Stimulated activated CD8-positive, alpha-beta memory T cell treated with anti-CD3 and anti-CD28 coated beads, Interleukin-7, amount 100 ng/mL, for 24 hours (primary cell): ENCODE results near the gene KCNIP3.

Source experiments
- DNase-seq: peaks from one replicate; pipeline ENCODE4 v3.0.0-alpha.2; 2020; ENCODE audit warnings: low read depth

Gene KCNIP3

DNA sequence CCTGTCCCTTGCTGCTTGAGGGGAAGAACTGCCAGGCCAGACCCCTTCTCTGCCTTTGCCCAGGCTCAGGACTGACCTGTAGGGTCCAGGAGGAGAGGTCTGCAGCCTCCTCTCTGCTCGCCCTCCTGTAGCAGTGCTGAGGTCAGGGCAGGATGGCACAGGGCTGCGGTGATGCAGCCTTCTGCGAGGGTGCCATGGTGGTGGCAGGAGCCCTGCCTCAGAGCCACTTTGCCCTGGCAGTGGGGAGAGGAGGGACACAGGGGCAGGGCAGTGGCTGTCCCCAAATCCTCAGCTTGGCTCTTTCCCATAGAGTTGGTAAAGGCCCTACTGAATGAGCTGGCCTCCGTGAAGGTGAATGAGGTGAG lies 22.0 kb upstream of the KCNIP3 start:
- no peak for DNase-seq

DNA sequence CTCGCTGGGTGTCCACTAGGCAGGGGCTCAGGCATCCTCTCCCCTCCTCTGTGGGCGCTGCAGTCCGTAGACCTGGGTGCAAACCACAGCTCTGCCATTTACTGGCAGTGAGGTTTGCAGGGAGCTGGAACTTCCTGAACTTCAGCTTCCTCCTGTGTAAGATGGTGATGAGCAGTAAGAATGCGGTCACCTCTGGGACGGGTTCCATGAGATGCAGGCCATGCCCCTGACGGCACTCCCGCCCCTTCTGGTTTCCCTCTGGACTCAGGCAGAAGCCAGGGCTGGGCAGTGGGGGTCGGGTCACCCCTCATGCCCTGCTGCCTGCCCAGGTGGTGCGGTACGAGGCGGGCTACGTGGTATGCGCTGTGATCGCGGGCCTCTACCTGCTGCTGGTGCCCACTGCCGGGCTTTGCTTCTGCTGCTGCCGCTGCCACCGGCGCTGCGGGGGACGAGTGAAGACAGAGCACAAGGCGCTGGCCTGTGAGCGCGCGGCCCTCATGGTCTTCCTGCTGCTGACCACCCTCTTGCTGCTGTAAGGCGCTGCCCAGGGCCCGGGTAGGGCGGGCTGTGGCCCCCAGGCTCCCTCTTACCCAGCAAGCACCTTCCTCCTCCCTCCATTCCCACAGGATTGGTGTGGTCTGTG lies 21.4 kb upstream of the KCNIP3 start:
- no peak for DNase-seq

DNA sequence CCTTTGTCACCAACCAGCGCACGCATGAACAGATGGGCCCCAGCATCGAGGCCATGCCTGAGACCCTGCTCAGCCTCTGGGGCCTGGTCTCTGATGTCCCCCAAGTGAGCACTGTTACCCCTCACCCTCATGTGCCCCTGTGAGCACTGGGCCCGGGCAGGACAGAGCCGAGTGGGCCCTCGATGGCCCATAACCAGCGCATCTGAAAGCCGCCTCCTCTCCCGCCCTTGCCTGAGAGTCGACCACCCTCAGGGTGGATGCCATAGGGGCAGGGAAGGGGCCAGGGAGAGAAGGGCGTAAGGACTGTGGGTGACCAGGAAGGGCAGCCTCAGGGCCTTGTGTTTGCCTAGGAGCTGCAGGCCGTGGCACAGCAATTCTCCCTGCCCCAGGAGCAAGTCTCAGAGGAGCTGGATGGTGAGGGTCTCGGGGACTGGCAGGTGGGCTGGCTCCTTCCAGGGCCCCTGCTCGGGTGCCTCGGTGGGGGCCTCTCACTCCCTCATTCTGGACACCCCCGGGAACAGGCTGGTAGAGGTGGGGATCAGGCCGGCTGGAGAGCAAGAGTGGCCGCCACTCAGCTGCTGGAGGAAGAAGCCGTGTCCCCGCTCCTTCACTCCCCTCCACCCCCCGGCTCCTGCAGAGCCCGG lies 20.8 kb upstream of the KCNIP3 start:
- DNase-seq, result no peak

DNA sequence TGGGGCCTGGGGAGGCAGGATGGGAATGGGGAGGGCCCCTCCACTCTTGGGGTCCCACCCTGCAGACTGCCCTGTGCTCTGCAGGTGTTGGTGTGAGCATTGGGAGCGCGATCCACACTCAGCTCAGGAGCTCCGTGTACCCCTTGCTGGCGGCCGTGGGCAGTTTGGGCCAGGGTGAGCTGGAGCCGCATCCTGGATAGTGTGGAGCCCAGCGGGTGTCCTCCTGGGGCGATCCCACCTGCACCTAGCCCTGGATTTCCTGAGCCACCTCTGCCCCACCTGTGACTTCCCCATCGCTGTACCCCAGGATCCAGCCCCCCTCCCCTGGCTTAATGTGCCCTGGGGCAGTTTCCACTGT lies 20.3 kb upstream of the KCNIP3 start:
- DNase-seq, result no peak

DNA sequence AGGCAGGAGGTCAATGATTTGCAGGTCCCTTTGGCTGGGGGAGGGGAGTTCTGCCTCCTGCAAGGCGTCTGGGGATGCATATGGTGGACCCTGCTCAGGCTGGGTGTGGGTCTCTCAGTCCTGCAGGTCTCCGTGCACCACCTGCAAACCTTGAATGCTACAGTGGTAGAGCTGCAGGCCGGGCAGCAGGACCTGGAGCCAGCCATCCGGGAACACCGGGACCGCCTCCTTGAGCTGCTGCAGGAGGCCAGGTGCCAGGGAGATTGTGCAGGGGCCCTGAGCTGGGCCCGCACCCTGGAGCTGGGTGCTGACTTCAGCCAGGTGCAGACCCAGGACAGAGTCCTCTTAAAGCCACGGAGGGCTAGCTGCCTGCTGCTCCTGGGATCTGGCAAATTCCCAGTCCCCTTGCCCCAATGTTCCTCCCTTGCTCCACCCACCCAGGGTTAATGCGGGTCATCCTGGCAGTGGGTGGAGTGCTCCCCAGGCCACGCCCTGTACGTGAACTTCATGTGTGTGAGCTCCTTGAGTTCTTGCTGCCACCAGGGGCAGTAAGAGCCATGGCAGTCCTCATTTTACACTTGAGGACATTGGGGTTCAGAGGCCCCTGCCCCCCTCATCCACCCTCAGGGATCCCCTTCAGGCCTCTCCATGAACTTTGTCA lies 19.8 kb upstream of the KCNIP3 start:
- no peak for DNase-seq

DNA sequence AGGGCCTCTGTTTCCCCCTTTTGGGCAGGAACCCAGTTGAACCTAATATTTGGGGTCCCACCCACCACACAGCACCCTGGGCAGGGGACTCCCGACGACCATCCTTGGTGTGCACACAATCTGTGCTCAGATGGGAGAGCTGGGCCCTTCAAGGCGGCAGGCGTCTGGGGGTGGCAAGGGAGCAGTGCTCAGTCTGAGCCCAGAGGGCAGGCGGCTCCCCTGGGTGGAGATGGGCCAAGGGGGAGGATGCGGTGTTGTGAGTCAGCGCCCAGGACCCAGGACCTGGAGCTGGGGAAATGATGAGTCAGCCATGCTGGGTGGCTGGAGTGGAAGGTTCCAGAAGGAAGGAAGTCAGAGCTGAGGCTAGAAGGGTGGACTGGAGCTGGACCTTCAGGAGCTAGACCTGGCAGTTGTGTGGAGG lies 19.1 kb upstream of the KCNIP3 start:
- DNase-seq, result no peak

DNA sequence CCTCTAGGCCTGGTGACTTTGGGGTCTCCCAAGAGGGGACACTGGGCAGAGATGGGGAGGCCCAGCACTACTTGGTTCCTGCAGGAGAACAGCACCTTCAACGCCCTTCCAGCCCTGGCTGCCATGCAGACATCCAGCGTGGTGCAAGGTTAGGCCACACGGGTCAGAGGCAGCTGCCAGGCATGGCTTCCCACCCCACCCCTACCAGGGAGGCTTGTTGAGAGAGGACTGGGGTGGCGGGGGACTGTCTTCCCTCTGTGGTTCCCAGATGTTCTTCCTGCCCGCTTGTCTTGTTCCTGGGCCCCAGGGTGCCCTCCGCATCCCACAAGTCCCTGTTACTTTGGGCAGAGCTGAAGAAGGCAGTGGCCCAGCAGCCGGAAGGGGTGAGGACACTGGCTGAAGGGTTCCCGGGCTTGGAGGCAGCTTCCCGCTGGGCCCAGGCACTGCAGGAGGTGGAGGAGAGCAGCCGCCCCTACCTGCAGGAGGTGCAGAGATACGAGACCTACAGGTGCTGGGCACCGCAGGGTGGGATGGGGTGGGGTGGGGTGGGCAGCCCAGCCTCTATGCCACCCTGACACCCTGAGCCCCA lies 18.4 kb upstream of the KCNIP3 start:
- no peak for DNase-seq

DNA sequence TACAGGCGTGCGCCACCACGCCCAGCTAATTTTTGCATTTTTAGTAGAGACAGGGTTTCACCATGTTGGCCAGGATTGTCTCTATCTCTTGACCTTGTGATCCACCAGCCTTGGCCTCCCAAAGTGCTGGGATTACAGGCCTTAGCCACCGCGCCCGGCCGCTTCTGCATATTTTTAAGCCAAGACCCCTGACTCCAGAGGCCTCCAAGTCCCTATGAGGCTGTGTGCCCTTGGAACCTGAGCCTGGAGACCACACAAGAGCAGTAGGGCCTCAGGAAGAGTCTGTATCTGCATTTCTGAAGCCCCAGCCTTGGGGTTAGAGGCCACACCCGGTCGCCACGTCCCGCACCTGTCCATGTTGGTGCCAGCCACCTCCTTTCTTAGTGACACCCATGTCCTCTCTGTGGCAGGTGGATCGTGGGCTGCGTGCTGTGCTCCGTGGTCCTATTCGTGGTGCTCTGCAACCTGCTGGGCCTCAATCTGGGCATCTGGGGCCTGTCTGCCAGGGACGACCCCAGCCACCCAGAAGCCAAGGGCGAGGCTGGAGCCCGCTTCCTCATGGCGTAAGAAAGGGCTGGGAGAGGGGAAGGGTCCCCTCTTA lies 17.6 kb upstream of the KCNIP3 start:
- no peak for DNase-seq

DNA sequence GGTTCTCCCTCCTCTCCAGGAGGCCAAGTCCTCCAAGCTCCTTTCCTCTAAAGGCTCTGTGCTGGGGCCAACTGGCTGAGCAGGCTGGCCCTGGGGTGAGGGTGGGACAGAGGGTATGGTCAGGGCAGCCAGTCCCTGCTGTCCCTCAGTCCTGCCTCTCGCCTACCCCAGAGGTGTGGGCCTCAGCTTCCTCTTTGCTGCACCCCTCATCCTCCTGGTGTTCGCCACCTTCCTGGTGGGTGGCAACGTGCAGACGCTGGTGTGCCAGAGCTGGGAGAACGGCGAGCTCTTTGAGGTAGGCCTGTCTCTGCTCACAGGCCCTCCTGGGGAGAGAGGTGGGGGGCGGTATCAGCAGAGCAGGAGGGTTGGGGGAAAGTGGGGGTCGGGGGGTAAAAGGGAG lies 16.1 kb upstream of the KCNIP3 start:
- DNase-seq, result no peak

DNA sequence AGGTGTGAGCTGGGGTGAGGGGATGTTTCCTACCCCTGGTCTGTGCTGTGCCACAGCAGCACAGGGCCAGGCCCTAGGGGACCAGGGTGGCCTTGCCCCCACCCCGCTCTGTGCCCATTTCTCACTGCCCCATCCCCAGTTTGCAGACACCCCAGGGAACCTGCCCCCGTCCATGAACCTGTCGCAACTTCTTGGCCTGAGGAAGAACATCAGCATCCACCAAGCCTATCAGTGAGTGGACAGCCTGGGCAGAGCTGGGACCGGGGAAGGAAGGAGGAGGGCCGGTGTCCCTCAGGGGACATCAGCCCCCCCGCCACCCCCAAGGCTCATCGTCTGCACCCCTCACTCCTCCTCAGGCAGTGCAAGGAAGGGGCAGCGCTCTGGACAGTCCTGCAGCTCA lies 15.4 kb upstream of the KCNIP3 start:
- DNase-seq, result no peak

DNA sequence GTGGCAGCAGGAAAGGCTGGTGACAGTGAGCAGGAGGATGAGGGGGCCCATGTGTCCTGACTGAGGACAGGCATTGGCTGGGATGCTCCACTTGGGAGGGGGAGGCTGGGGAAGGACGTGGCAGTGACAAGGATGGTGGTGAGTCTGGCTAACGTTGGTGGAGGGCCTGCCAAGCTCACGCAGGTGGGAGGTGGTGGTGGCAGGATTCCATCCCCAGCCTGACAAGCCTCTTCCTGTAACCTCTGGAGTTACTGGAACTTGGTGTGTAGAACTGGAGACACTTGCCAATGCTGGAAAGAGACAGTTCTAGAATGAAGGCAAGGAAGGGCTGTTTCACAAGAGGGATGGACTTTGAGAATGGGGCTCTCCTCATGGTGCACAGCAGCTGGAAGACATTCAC lies 14.7 kb upstream of the KCNIP3 start:
- DNase-seq, result no peak

DNA sequence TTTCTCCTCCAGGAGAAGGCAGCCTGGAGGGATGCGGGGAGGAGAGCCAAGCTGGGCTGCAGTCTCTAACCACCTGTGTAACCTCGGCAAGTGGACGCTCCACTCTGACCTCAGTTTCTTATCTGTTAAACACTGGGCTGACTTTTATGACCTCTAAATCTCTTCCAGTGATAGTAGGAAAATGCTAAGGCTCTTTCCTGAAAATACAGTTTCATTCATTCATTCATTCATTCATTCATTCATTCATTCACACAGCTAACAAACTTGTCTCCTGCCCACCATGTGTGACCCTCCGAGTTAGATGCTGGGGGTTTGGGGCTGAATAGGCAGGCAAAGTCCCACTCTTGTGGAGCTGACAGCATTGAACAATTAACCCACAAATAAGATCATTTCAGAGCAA lies 13.6 kb upstream of the KCNIP3 start:
- DNase-seq, result no peak

DNA sequence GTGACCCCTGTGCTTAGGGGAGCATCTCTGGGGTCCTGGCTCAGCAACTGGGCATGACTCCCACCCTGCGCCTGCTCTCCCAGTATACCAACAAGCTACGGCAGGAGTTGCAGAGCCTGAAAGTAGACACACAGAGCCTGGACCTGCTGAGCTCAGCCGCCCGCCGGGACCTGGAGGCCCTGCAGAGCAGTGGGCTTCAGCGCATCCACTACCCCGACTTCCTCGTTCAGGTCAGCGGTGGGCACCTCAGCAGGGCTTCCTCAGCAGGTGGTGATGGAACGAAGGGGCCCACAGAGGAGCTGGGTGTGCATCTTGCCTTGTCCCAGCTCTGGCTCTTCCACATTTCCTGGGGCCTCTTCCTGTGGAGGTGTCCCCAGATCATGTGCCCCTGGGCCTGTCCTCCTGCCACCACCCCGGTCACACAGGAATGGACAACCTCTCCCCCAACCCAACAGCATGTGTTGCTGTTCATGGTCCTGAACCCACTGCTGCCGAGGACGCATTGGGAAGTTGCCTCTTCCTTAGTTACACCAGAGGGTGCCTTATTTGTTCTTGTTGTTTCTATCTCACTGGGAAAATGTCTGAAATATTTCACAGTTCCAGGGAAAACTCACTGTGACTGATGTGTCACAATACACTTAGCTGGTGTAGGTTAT lies 12.1 kb upstream of the KCNIP3 start:
- DNase-seq, result no peak

DNA sequence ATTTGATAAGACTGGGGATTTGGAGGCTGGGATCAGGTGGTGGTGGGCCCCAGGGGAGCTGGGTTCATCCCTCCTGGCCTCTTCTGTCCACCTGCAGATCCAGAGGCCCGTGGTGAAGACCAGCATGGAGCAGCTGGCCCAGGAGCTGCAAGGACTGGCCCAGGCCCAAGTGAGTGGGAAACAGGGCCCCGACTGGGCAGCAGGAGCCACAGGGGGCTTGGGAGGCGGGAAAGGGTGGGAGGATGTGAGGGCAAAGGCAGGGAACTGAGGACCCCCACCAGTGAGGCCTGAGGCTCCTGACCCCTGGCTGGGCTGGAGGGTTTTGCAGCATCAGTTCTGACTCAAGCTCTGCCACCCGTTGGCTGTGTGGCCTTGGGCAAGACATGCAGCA lies 11.6 kb upstream of the KCNIP3 start:
- no peak for DNase-seq

DNA sequence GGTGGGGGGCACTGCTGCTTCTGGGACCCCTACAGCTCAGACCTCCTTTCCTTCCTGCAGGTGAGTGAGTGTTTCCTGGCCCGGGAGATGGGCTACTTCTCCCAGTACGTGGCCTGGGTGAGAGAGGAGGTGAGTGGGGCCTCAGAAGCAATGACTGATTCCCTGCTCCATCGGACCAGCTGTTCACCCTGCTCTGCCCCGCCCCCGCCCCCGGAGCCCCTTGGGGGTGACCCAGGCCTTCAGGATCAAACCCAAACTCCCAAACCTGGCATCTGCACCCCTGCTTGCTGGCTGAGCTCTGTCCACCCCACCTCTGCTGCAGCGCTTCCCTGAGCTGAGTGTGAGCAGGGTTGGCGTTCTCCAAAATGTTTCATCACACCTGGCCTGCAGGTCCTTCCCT lies 9.8 kb upstream of the KCNIP3 start:
- DNase-seq, result no peak

DNA sequence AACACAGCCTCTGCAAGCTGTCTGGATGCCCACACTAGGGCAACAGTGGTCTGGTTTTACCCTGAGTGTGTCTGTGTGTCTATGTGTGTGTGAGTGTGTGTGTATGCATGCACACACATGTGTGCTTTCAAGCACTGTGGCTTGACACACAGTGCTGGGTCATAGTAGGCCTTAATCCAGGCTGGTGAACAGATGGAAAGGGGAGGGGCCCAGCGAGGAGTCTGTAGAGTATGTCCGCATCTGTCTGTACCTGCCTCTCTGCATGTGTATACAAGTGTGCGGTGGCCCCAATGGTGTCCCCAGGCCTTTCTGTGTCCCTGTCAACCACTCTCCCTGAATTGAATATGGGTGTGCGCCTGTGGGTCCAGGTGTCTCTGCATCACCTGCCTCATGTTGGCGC lies 9.3 kb upstream of the KCNIP3 start:
- no peak for DNase-seq

DNA sequence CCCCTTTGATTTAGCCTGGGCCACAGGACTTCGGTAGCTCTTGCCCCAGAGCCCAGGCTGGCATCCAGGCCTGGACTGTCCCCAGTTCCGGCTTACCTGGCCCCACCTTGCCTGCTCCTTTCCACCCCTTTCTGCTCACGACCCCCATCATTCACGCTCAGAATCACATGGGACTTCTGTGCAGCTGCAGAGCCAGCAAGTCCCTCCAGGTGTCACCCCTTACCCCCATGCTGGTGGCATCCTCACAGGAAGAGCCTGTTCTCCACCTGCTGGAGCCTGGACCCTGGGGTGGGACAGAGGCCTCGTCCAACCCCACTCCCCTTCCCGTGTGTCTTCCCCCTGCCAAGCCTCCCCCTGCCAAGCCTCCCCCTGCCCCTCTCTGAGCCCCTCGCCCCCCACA lies 7.9 kb upstream of the KCNIP3 start:
- DNase-seq, result no peak

DNA sequence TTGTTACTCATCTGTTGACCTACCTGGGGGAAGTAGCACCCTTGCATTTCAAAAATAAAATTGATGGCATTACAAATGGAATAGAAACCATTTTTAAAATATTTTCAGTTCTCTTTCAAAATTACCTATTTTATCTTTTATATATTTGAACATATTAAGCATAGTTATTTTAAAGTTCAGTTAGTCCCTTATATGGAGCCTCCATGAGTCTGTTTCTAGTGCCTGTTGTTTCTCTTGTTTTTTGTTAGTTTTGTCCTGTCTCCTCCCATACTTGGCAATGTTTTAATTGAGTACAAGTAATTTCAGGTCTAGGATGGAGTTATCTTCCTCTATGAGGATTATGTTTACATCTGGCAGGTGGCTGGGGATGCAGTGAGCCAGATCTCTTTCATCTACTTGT lies 5.9 kb upstream of the KCNIP3 start:
- DNase-seq, result no peak

DNA sequence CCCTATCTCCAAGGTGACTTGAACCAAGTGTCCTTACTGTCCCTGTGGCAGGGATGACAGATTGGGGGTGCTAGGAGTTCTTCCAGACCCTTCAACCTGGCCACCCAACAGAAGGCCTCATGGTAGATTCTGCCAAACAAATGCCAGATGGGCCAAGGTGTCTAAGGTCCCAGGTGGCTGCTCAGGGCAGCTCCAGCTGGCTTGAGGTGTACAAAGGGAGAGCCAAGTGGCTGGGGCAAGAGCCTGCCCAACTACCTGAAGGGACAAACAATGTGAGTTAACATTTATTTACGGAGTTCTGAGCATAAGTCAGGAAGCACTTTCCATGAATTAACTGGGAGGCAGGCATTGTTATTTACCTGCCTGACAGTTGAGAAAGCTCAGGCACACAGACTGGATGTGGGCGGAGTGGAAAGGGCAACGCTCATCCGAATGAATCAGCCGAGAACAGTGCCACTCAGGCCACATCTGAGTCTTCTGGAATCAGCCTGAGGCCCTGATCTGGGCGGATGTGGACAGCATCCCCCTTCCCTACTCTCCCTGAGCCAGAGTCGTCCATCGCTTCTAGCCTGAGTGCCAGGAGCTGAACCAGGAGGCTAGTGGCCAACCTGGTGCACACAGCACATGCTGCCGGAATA lies 4.4 kb upstream of the KCNIP3 start:
- DNase-seq, result no peak

DNA sequence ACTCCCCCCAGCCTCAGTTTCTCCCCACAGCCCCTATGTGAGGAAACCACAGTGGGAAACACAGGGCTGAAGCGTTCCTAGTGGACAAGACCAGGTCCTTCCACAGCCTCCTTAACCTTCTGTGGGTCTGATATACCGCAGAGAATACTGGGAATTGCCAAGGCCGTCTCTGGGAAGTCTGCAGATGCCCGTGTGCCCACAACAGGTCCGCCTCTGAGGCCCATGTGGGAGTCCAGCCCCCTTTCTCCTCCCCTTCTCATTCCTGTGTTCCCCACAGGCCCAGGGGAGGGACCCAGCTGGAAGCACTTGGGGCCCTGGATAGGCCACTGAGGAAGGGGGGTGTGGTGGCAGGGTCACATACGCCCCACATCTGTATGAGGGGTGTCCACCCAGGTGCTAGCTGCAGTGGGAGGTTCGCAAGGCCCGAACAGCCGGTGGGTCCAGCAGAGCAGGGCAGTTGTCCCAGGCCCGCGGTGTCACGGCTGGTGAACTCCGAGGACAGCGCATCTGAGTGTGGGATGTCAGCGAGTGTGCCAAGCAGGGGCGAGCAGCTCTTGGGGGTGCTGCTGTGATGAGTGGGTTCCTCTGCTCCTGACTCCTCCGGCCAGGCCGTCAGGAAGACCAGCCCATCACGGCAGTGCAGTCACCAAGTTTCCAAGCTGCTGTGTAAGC lies 2.4 kb upstream of the KCNIP3 start:
- DNase-seq, result no peak

DNA sequence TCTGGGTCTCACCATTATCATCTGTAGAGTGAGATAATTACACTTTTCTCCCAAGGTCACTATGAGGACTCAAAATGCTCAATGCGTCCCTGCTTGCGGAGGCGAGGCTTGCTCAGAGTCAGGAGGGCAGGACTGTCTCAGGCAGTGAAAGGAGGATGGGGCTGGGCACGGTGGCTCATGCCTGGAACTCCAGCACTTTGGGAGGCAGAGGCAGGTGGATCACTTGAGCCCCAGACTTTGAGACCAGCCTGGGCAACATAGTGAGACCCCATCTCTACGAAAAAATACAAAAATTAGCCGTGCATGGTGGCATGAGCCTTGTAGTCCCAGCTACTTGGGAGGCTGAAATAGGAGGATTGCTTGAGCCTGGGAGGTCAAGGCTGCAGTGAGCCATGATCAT lies 1.8 kb upstream of the KCNIP3 start:
- no peak for DNase-seq

DNA sequence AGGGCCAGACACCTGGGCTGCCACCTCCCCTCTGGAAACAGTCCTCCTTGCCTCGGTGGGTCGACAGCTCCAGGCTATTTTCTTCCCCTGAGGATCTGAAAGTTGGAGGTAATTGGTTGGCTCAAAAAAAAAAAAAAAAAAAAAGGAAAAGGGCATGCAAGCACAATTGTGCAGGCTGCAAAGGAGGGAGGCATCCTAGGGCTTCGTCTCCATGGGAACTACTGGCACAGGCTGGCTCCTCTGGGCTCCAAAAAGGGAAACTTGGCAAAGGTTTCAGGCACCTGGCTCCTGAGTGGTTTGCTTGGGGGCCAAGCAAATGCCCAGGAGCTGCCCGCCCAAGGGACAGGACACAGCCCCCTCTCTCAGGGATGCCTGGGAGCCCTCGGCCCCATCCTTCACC lies 1.1 kb upstream of the KCNIP3 start:
- DNase-seq, result no peak
